Stimulated activated CD4-positive, alpha-beta T cell treated with anti-CD3 and anti-CD28 coated beads, Interleukin-1b, Interleukin-23, amount 100 ng/mL, for 1 hour (primary cell): Measurements from ENCODE around the gene SUCLG2.

Source experiments
- DNase-seq, 2 donors: peaks; one replicate each; pipeline ENCODE4 v3.0.0-alpha.2; 2020; ENCODE audit warnings: low read depth in 2 of 2

SUCLG2 gene, protein sequence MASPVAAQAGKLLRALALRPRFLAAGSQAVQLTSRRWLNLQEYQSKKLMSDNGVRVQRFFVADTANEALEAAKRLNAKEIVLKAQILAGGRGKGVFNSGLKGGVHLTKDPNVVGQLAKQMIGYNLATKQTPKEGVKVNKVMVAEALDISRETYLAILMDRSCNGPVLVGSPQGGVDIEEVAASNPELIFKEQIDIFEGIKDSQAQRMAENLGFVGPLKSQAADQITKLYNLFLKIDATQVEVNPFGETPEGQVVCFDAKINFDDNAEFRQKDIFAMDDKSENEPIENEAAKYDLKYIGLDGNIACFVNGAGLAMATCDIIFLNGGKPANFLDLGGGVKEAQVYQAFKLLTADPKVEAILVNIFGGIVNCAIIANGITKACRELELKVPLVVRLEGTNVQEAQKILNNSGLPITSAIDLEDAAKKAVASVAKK

DNA sequence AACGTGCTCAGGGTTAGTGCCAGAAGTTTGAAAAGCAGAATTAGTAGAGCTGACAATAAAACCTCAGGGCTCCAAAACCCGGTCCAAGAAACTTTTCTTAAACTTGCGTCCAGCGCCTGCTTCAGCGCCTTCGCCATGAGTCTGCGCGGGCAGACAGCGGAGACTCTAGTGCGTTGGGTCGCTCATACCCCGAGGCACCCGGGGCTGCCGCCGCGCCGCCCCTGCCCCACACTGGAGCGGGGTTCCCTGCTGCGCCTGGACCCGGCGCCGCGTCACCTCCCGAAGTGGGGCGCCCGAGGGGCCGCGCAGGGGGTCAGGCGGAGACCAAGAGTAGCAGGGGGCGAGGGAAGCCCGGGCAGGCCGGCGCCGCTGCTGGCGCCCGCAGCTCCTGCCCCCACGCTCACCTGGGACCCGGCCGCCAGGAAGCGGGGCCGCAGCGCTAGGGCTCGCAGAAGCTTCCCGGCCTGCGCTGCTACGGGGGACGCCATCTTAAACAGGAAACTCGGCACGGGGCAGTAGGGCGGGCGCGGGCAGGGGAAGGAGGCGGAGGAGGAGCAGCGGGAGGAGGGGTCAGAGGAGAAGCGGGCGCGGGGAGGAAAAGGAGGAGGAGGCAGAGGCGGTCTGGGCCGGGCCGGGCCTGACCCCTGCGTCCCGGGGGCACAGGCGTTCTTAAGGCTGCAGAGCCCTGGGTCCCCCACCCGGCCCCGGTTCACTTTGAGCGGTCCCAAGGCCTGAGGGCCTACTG is at the start of gene SUCLG2:
SUCLG2 (minus strand) TSS at position 514 of the 745 bp plus-strand sequence; CDS start at position 488, 26 bp downstream.
- peak; percentile 63 to 70 for DNase-seq

DNA sequence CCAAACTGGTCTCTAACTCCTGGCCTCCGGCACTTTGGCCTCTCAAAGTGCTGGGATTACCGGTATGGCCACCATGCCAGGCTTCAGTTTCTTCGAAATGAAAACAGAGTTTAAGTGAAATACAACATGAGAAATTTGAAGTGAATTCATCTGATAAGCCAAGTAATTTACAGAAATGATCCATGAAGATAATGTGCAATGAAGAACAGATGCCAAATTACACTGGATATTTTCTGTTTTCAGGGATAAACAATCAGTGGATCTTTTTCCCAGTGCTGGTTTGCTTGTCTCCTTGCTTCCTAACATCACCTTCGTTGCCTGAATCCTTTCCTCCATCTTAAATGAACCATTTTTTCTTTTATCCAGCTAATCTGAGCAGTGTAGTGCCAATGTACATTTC is 46.2 kb upstream of the SUCLG2 start:
- DNase-seq: no peak

DNA sequence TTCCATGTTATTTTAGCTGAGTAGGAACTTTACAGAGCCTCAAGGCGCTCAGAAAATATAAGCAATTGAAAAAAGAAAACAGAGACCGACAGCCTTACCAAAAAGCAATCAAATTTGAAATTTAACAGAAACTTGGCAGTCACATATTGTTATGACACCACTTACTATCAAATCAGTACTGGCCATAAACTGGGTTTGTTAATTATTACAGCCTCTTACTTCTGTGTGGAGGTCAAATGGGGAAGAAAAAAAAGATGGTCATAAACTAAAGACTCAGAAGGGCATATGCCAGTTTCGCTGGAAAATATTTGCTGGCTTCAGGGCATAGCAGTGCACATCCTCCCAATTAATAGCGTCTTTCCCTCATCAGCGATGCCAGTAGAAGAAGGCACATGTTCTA is 45.5 kb upstream of the SUCLG2 start:
- DNase-seq: no peak

DNA sequence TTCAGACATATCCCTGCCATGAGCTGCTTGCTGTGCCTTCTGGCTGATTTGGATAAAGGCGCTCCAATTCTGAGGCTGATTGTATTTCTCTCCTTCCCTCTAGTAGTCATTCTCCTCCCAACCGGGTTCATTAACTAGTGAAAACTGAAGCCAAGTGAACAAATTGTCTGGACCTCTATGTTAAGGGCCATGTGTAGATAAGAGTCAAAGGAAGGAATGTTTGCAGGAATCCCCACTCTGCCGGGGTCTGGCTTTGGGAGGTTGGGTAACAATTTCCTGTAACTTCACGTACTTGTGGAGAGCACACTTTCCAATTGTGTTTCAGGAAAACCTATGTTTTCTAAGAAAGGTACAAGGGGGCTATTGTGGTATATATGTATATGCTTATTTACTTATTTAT is 38.2 kb upstream of the SUCLG2 start:
- DNase-seq: no peak

DNA sequence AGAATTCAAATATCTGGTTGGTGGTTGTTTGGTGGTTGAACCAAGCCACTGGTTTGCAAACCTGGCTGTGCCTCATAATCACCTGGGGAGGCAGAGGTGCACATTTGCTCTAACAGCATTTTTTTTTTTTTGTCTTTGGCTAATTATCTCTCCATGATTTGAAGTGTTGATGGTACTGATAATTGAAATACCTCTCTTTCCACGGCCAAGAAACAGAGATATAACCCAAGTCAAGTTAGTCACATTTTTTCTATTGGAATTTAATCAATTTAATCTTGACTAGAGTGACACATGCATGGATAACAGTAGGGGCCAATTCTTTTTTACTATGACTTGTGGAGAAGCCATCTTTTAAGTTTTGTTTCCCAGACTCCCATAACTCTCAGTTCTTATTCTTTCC is 37.5 kb upstream of the SUCLG2 start:
- no peak for DNase-seq

DNA sequence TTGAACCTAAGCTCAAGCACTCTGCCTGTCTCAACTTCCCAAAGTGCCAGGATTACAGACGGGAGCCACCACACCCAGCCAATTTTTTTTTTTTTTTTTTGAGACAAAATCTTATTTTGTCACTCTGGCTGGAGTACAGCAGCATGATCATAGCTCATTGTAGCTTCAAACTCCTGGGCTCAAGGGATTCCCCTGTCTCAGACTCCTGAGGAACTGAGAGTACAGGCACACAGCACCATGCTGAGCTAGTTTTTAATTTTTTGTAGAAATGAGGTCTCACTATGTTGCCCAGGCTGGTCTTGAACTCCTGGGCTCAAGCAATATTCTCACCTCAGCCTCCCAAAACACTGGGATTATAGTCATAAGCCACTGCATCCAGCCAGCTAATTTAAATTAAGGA is 36.8 kb upstream of the SUCLG2 start:
- no peak for DNase-seq

DNA sequence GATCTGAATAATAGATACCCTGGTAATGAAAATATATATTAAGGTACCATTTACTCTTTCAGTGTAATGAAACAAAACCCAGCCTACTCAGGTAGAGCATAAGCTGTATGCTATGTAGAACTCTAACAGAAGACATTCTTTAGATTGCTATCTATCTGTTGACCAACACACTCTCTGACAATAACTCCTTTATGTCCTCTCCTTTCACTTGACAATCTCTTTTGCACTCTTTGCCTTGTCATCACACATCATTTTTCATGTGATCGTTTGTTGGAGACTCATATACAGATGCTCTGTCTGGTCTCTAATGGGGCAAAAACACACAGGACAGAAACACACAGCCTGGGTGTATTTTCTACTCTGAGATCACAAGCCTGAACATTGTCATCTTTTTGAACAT is 35.4 kb upstream of the SUCLG2 start:
- no peak for DNase-seq

DNA sequence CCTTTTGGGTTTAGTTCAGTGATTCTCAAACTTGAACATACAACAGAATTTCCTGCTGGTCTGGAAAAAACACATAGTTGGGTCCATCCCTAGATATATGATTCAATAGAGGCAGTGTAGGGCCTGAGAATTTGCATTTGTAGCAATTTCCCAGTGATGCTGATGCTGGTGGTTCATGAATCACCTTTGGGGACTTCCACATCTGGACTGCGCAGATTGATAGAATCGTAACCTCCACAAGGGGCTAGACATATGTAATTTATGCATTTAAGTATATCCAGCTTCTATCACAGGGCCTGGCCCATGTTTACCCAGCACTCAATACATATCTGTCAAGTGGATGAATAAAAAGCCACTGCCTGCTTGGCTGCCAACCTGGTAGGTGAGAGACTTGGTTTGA is 33.8 kb upstream of the SUCLG2 start:
- no peak for DNase-seq

DNA sequence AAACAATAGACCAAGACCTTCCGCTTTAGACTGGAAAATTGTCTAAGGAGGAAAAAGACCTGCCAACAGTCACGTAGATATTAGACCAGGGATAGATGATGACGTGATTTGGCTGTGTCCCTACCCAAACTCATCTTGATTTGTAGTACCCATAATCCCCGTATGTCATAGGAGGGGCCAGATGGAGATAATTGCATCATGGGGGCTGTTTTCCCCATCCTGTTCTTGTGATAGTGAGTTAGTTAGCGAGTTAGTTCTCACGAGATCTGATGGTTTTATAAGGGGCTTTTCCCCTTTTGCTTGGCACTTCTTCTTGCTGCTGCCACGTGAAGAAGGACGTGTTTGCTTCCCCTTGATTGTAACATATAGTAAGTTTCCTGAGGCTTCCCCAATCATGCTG is 31.7 kb upstream of the SUCLG2 start:
- no peak for DNase-seq

DNA sequence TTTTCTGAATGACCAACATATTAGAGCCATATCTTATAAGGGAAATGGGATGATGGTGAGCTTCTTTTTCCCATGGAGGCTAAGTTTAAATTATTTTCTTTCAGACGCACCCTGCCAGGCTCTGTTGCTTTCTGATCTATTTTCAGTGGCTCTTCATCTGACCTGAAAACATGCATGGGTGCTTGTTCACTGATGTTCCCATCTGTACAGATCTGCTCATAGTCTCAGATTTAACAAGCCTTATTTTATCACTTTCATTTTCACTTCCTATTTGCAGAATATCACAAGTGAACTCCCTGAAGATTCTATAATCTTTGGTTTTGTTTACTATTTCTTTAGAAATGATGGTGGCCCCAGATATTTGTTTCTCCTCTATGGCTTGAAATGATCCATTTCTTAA is 31.1 kb upstream of the SUCLG2 start:
- no peak for DNase-seq

DNA sequence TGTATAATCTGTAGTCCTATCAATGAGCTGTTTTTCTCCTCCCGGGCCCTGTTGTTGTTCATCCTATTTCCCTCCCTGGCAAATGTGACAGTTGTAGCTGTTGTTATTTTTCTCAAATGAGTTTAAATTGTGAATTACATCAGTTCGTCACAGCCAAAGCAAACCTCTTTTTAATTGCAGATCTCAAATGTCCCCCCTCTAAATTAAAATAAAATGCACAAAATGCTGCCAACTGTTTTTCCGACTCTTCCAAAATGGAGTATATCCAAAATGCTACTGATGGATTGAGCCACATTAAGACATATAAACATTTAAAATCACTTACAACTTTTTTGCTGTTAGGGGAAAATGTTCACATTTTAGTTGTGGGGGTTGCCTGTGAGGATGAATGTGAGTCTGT is 29.8 kb upstream of the SUCLG2 start:
- no peak for DNase-seq

DNA sequence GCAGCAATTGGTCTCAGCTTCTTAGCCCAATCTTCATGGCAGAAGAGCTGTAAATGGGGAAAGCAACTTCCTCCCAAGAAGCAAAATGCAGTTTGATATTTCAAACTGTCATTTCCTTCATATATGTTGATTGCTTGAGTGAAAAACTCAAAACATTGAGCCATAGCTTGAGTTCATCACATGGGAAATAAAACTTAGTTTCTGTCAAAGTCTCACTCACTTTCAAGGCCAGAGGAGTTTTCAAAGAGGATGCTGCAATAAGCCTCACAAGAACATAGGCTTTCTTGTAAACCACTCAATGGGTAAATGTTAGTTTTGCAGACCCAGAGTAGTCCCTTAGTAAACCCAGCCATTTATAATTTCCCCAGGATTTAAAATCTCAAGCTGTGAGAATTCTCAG is 29.1 kb upstream of the SUCLG2 start:
- no peak for DNase-seq

DNA sequence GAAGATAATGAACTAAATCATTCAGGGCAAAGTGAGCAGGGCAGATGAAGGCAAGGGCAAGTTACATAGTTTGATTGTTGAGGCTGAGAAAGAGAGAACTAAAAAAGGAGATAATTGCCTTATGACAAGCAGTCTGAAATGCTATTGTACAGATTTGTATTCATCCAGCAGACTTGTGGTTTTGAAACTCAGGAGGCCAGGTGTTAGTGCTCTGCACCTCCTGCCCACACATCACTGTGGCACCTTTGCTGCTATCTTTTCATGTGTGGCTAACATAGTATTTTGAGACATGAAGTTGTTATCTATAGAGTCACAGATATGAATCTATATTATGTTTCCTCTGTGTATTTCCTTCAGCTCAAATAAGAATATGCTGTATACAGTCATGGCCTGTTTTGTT is 24.3 kb upstream of the SUCLG2 start:
- no peak for DNase-seq

DNA sequence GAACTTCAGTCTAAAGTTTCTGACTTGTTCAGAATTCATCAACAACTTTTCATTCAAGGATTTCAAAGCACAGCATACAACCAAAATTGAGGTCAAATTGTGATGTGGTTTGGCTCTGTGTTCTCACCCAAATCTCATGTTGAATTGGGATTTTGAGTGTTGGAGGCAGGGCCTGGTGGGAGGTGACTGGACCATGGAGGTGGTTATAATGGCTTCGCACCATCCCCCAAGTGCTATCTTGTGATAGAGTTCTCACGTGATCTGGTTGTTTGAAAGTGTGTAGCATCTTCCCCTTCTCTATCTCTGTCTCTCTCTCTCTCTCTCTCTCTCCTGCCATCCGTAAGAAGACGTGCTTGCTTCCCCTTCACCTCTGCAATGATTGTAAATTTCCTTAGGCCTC is 19.6 kb upstream of the SUCLG2 start:
- no peak for DNase-seq

DNA sequence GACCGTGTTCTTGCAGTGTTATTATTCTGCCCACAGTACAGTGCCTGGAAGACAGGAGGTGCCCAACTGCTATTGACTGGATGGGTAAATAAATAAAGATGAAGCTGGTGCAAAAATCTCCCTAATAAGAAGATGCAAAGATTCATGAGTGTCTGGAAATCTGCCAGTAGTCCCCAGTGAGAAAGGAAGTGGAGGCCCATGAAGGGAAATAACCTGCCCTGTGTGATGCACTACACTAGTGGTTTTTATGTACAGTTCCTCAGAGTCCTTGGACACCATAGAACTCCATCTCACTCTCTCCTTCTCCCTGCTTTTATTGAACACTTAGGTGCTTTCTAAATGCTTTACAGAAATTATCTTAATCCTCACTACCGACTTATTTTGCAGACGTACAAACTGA is 8.3 kb upstream of the SUCLG2 start:
- no peak for DNase-seq

DNA sequence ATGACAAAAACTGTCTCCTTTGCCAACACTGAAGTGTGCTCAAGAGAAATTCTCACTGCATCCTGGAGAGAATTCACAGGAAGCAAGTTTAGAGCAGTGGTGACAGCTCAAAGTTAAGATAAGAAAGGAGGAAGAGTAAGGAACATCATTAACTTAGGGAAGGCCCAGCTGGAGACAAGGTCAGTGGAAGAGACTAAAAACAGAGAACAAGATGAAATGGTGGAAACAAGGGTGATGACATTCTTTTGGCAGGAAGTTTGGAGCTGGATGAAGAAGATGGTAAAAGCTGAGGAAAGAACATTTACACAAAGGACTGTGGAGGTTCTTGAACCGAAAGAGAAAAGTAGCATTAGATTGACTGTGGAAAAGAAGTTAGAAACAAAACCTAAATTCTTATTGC is 6.7 kb upstream of the SUCLG2 start:
- DNase-seq: no peak

DNA sequence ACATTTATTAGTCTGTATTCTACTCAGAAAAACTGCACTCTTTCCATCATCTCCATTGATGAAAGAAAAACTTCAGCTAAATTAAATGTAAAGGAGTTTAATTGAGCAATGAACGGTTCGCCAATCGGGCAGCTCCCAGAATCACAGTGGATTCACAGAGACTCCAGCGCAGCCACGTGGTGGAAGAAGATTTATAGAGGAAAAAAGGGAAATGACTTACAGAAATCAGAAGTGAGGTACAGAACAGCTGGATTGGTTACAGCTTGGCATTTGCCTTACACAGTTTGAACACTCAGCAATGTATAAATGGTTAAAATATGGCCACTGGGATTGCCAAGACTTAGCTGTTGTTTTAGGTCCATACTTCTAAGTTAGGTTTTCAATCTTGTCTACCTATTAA is 2.8 kb upstream of the SUCLG2 start:
- no peak for DNase-seq

DNA sequence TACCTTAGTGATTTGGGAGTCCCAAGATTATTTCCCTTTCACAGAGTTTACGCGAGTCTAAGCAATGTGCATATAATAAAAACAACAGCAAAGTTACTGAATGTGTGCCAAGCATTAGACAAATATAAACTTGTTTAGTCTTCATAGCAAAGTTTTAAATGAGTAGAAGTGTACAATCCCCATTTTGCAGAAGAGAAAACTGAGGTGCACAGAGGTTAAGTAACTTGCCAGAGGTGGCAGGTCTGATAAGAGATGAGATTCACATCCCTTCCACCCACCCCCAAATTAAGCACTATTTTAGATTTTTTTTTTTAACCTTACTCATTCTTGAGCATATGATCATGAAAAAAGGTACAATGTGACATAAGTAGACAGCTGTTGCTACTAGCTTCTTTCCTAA is 2.2 kb upstream of the SUCLG2 start:
- no peak for DNase-seq

DNA sequence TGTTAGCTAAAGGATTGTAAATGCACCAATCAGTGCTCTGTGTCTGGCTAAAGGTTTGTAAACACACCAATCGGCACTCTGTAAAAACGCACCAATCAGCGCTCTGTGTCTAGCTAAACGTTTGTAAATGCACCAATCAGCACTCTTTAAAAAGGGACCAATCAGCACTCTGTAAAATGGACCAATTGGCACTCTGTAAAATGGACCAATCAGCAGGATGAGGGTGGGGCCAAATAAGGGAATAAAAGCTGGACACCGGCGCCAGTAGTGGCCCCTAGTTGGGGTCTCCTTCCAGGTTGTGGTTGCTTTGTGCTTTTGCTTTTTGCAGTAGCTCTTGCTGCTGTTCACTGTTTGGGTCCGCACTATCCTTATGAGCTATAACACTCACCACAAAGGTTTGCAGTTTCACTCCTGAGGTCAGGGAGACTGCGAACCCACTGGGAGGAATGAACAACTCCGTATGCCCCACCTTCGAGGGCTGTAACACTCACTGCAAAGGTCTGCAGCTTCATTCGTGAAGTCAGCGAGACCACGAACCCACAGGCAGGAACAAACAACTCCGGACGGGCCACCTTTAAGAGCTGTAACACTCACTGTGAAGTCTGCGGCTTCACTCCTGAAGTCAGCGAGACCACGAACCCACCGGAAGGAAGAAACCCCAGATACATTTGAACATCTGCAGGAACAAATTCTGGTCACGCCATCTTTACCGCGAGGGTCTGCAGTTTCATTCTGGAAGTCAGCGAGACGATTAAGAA is 1.1 kb upstream of the SUCLG2 start:
- no peak for DNase-seq

DNA sequence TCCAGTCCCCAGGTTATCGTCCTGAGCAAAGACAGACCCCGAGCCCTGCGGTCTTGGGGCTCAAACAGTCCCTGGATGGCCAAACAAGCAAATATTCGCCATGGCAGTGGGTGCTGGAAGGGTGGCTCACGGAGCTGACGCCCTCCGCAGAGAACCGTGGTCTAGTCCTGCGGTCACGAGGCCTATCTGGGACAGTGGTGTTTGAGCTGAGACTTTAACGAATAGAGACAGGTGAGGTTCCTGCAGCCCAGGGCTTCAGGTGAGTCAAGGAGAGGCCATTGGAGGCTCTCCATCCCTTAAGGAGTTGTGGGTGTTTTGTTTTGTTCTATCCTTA is 399 bp upstream of the SUCLG2 start:
- no peak for DNase-seq

DNA sequence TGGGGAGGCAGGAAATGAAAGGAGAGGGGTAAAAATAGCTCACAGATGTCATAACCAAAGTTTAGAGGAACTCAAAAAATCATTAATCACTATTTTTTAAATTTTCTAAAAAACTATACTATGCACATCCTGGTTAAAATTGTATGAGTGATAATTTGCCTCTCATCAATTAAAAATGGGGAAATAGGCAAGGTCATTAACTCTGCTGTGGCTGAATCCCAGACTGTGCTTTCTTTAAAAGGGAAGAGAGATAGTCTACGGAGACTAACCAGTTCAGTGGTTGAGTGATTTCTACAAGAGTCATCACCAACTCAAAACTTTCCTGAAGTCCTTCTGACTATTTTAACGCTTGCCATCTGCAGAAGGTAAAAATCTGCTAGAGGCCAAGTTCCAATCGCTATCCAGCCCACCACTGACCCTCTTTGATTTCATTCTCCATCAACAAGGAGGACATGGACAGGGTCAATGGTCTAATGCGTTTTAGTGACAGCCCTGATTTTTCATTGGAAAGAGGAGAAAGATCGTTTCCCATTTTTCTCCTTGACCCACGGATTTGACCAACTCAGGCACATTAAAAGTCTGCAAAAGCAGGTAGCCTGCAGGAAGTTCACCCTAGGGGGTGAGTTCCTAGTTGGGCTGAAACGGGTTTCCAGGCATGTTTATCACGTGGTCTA is 850 bp downstream of the SUCLG2 start:
- DNase-seq: no peak

DNA sequence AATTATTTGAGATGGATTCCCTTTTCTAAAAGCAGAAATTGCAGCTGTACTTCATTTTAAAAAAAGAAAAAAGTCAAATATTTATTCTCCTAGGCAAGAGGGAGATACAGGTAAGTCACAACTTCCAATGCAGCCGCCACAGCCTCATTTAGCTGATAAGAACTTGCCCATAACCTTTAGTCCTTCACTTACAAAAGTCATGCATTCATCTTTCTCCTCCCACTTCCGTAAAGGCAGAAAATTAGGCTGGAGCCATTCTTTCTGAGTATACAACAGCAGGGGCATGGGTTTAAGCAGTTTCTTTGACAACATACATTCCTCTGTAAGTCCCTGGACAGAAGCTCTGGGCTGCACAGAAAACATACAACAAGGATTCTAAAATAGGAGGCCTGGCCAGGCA is 4.3 kb downstream of the SUCLG2 start:
- DNase-seq: no peak
